Nucleus accumbens (tissue), 56 donors: ENCODE data around the gene SLAMF6.
"Not testable (repeated sequence)": the region's sequence is repeated elsewhere in the genome, so short reads cannot be mapped to it uniquely, and the experiment has no call there.

Source experiments
- DNase-seq, 56 donors: peaks; one replicate each; lab custom pipeline; 2025; lab: John Stamatoyannopoulos, UW

The SLAMF6 gene

GRCh38 chr1:160517519-160517918 lies 5.5 kb downstream of the SLAMF6 start:
- DNase-seq: not testable (repeated sequence)

- not testable (repeated sequence) for DNase-seq
These were observed 7.1 kb downstream of the SLAMF6 start for GRCh38 chr1:160515908-160516307.

GRCh38 chr1:160504651-160505050 lies 18.4 kb downstream of the SLAMF6 start:
- no peak for DNase-seq

GRCh38 chr1:160503087-160503486 lies 20.0 kb downstream of the SLAMF6 start:
- DNase-seq: no peak

GRCh38 chr1:160500321-160500990 lies 22.6 kb downstream of the SLAMF6 start:
- DNase-seq: no peak

GRCh38 chr1:160499631-160500030 lies 23.4 kb downstream of the SLAMF6 start:
- DNase-seq: no peak

- DNase-seq: not testable (repeated sequence)
These were observed 24.6 kb downstream of the SLAMF6 start for GRCh38 chr1:160498301-160499065.

- no peak for DNase-seq
These were observed 26.7 kb downstream of the SLAMF6 start for GRCh38 chr1:160496334-160496733.

- no peak for DNase-seq
These were observed 28.4 kb downstream of the SLAMF6 start for GRCh38 chr1:160494620-160495019.

- DNase-seq: no peak
These were observed 30.4 kb downstream of the SLAMF6 start for GRCh38 chr1:160492617-160493016.

GRCh38 chr1:160491981-160492380 lies 31.1 kb downstream of the SLAMF6 start:
- DNase-seq: no peak

GRCh38 chr1:160491017-160491416 lies 32.0 kb downstream of the SLAMF6 start:
- DNase-seq: no peak

GRCh38 chr1:160489513-160490261 lies 33.4 kb downstream of the SLAMF6 start:
- no peak for DNase-seq

GRCh38 chr1:160488347-160489058 lies 34.6 kb downstream of the SLAMF6 start:
- DNase-seq: no peak

GRCh38 chr1:160486453-160486852 lies 36.6 kb downstream of the SLAMF6 start:
- DNase-seq: no peak

GRCh38 chr1:160483505-160484185 lies 39.4 kb downstream of the SLAMF6 start:
- no peak for DNase-seq

GRCh38 chr1:160481979-160482596 lies 41.0 kb downstream of the SLAMF6 start:
- no peak for DNase-seq

- not testable (repeated sequence) for DNase-seq
These were observed 42.3 kb downstream of the SLAMF6 start for GRCh38 chr1:160480781-160481180.

- not testable (repeated sequence) for DNase-seq
These were observed 44.0 kb downstream of the SLAMF6 start for GRCh38 chr1:160479091-160479490.
